ENCODE results near the gene SRRM5. TPM values are rescaled to one million over a fixed set of nuclear protein-coding genes. Genes with fewer than 3 reads are reported as not detected.

SRRM5 gene
- total RNA-seq, 2 donors from 2014 or later: 0.56 TPM; not detected in 1

DNA sequence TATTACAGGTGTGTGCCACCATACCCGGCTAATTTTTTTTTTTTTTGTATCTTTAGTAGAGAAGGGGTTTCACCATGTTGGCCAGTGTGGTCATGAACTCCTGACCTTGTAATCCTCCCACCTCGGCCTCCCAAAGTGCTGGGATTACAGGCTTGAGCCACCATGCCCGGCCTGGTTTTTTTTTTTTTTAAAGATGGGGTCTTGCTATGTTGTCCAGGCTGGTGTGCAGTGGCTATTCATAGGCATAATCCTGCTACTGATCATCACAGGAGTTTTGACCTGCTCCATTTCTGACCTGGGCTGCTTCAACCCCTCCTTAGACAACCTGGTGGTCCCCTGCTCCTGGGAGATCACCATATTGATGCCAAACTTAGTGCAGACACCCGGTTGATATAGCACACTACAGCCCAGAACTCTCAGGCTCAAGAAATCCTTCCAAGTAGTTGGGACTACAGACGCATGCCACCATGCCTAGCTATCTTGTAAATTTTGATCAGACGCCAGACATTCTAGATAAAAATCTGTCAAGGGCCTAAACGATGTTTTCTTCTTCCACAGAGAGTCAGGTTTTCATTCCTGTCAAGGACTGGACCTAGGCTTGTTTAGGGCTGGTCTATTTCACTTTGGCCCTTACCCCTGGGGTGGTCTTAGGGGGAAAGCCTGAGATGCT, 48.5 kb downstream of the SRRM5 start:
- ATAC-seq (ENCODE audit: insufficient number of reproducible peaks, low FRiP score, low read depth) (no peak), DNase-seq (ENCODE audit: low spot score) (no peak)
- Histone ChIP-seq H3K9me3 (no peaks in the 10 kb centered on the region), H3K4me1 (ENCODE audit: control insufficient read depth in 1 of 2, low read depth in 2 of 2) (no peaks in the 10 kb centered on the region), H3K4me3 (no peak overlapping the region), H3K36me3 (peaks cover 17% of the 10 kb centered on the region), H3K27me3 (replicated peaks; ENCODE audit: insufficient read depth) (no peaks in the 10 kb centered on the region), H3K27ac (no peak overlapping the region)
- TF ChIP-seq, protein P1, sequence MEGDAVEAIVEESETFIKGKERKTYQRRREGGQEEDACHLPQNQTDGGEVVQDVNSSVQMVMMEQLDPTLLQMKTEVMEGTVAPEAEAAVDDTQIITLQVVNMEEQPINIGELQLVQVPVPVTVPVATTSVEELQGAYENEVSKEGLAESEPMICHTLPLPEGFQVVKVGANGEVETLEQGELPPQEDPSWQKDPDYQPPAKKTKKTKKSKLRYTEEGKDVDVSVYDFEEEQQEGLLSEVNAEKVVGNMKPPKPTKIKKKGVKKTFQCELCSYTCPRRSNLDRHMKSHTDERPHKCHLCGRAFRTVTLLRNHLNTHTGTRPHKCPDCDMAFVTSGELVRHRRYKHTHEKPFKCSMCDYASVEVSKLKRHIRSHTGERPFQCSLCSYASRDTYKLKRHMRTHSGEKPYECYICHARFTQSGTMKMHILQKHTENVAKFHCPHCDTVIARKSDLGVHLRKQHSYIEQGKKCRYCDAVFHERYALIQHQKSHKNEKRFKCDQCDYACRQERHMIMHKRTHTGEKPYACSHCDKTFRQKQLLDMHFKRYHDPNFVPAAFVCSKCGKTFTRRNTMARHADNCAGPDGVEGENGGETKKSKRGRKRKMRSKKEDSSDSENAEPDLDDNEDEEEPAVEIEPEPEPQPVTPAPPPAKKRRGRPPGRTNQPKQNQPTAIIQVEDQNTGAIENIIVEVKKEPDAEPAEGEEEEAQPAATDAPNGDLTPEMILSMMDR (IDR thresholded peaks at IDR 0.05): no peak

- ATAC-seq (ENCODE audit: insufficient number of reproducible peaks, low FRiP score, low read depth) (no peak), DNase-seq (ENCODE audit: low spot score) (no peak)
- H3K36me3 ChIP-seq: peaks cover 13% of the 10 kb centered on the region
- H3K27me3 ChIP-seq (replicated peaks; ENCODE audit: insufficient read depth): no peaks in the 10 kb centered on the region
- no peaks in the 10 kb centered on the region for H3K9me3 ChIP-seq
- no peaks in the 10 kb centered on the region for H3K4me1 ChIP-seq (ENCODE audit: control insufficient read depth in 1 of 2, low read depth in 2 of 2)
- H3K27ac ChIP-seq: no peak overlapping the region
- no peak overlapping the region for H3K4me3 ChIP-seq
- TF ChIP-seq, protein P1 (IDR thresholded peaks at IDR 0.05): no peak
Observed at GRCh38 chr19:43660971-43661360, 49.1 kb downstream of the SRRM5 start.

- H3K4me1 ChIP-seq (ENCODE audit: control insufficient read depth in 1 of 2, low read depth in 2 of 2): no peaks in the 10 kb centered on the region
- no peak overlapping the region for H3K27ac ChIP-seq
- no peak for ATAC-seq (ENCODE audit: insufficient number of reproducible peaks, low FRiP score, low read depth)
- no peak overlapping the region for H3K4me3 ChIP-seq
- H3K27me3 ChIP-seq (replicated peaks; ENCODE audit: insufficient read depth): no peaks in the 10 kb centered on the region
- H3K9me3 ChIP-seq: no peaks in the 10 kb centered on the region
- no peak for DNase-seq (ENCODE audit: low spot score)
- TF ChIP-seq, protein P1 (IDR thresholded peaks at IDR 0.05): no peak
- peaks cover 10% of the 10 kb centered on the region for H3K36me3 ChIP-seq
Observed at GRCh38 chr19:43662487-43662886, 50.6 kb downstream of the SRRM5 start.

- DNase-seq (ENCODE audit: low spot score) (no peak), ATAC-seq (ENCODE audit: insufficient number of reproducible peaks, low FRiP score, low read depth) (no peak)
Observed at GRCh38 chr19:43664018-43664417, 52.1 kb downstream of the SRRM5 start.

More at GRCh38 chr19:43664018-43664417, 52.1 kb downstream of the SRRM5 start:
- peaks cover 10% of the 10 kb centered on the region for H3K36me3 ChIP-seq
- H3K27ac ChIP-seq: no peak overlapping the region
- no peaks in the 10 kb centered on the region for H3K27me3 ChIP-seq (replicated peaks; ENCODE audit: insufficient read depth)
- peaks cover 0 to under 1% of the 10 kb centered on the region in 2 donors for H3K4me1 ChIP-seq (ENCODE audit: control insufficient read depth in 1 of 2, low read depth in 2 of 2)
- TF ChIP-seq, protein P1 (IDR thresholded peaks at IDR 0.05): no peak
- no peaks in the 10 kb centered on the region for H3K9me3 ChIP-seq
- H3K4me3 ChIP-seq: no peak overlapping the region

Other genes starting within 250 kb of the SRRM5 start
- not detected for gene TEX101, start 197.2 kb upstream of the SRRM5 start, total RNA-seq
- under 1 TPM in 1 of 2 donors, not detected in 1; 0.41 TPM for gene LYPD3, start 146.5 kb upstream of the SRRM5 start, total RNA-seq
- gene PHLDB3, start 107.3 kb upstream of the SRRM5 start, total RNA-seq: 10 to 100 TPM; 10.0 to 14.7 TPM
- 10 to 100 TPM; 42.0 to 45.9 TPM for gene ETHE1, start 84.9 kb upstream of the SRRM5 start, total RNA-seq
- gene ZNF575, start 78.9 kb upstream of the SRRM5 start, total RNA-seq: 1 to 10 TPM in 1 of 2 donors, not detected in 1; 1.6 TPM
- 10 to 100 TPM; 24.3 to 30.2 TPM for gene XRCC1, start 36.6 kb upstream of the SRRM5 start, total RNA-seq
- gene PINLYP, start 36.3 kb upstream of the SRRM5 start, total RNA-seq: 10 to 100 TPM in 1 of 2 donors, 1 to 10 TPM in 1; 6.6 to 11.9 TPM
- gene IRGQ, start 16.0 kb upstream of the SRRM5 start, total RNA-seq: 10 to 100 TPM; 24.4 to 37.2 TPM
- 10 to 100 TPM in 1 of 2 donors, 1 to 10 TPM in 1; 4.6 to 20.2 TPM for gene ZNF576, start 15.5 kb upstream of the SRRM5 start, total RNA-seq
- 10 to 100 TPM; 24.1 to 37.8 TPM for gene ZNF428, start 7.5 kb downstream of the SRRM5 start, total RNA-seq
- 1 to 10 TPM; 1.9 to 5.6 TPM for gene CADM4, start 27.8 kb downstream of the SRRM5 start, total RNA-seq
- 10 to 100 TPM; 48.5 to 82.5 TPM for gene PLAUR, start 58.1 kb downstream of the SRRM5 start, total RNA-seq
- not detected for gene IRGC, start 104.0 kb downstream of the SRRM5 start, total RNA-seq
- 10 to 100 TPM; 18.3 to 49.1 TPM for gene SMG9, start 142.9 kb downstream of the SRRM5 start, total RNA-seq
- gene KCNN4, start 168.9 kb downstream of the SRRM5 start, total RNA-seq: 1 to 10 TPM; 2.8 to 3.5 TPM
- 1 to 10 TPM; 5.9 to 6.5 TPM for gene LYPD5, start 190.4 kb downstream of the SRRM5 start, total RNA-seq
- gene ZNF283, start 215.2 kb downstream of the SRRM5 start, total RNA-seq: 10 to 100 TPM in 1 of 2 donors, 1 to 10 TPM in 1; 8.1 to 15.3 TPM

Measured in thoracic aorta (tissue), 2 donors.